Raji (cell line): ENCODE data around the gene DOC2B.

Experiments
- POLR2A ChIP-seq: IDR thresholded peaks from 2 replicates; pipeline ENCODE4 v1.6.1; 2011; ENCODE audit warnings: low read depth, low read length, control low read depth; ENCODE audit not compliant: insufficient read depth

Gene DOC2B

DNA sequence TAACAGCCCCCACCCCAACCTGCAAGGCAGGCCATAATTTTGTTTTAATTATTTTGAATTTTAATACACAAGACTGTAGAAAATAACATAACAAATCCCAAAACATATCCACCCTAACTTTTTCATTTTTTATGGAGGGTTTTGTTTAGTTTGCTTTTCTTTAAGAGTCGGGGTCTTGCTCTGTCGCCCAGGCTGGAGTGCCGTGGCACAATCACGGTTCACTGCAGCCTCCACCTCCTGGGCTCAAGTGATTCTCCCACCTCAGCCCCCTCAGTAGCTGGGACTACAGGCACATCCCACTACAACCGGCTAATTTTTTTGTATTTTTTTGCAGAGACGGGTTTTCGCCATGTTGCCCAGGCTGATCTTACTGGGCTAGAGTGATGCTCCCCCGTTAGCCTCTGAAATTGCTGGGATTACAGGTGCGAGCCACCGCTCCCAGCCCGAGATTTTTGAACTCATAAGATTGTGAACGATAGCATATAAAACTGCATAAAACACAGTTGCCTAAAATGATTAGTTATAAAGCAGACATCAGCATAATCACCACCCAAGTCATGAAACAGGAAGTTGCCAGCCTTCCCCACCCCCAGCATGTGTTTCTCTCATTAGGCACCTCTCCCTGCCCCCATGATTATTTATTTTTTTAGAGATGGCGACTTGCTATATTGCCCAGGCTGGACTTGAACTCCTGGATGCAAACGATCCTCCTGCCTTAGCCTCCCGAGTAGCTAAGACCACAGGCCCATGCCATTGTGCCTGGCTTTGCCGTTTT is 13.6 kb upstream of the DOC2B start:
- no peak for TF ChIP-seq POLR2A

DNA sequence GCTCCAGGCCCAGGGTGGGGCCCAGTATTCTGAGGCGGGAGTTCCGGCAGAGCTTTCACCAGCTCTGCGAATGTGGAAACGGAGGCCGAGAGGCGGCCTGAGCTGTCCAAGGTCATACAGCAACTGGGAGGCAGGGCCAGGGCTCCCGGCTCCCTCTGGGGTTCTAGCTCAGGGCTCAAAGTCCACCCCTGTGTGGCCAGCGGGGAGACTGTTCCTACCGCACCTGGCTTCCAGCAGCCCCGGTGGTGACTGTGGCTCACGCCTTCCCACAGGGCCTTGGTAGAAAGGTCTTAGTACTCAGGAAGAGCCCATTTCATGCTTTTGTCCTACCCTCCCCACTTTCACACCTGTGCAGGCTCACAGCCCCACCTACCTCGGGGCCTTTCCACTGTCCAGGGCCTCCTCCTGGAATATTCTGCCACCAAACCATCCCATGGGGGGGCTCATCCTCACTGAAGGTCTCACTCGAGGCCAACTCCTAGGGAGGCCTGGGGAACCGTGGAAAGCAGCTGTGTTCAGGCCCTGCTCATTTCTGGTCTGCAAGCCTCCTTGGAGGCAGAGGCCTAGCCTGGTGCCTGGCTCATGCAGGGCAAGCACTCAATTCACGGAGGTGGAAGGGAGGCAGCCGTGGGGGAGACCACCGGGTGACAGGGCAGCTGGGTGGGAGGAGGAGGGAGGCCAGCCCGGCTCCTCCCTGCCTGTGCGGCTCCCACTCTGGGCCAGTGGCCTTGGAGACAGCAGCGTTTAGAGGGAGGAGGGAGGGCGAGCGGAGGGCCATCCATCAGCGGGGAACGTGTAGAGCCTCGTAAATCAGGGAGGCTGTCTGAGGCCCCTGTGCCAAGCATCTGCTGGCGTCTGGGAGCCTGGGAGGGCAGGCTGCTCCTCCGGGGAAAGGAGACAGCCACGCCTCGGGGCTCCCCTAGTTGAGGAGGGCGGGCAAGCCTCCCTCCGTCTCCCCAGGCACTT is 12.7 kb upstream of the DOC2B start:
- TF ChIP-seq POLR2A = no peak

DNA sequence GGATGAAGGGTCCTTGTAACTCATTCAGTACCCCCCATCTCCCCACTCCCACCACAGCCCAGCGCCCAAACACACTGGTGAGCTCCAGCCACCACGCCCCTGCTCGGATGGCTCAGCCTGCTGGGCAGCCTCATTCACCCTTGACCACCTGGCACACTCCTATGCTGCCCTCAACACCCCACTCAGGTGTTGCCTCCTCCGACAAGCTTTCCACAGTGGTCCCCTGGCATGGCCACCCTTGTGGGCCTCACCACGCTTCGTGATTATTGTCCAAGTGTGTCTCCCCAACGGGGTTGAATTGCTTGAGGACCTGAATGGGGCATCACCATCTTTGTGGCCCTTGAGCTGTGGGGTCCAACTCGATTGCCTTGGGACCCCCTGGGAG is 12.0 kb upstream of the DOC2B start:
- no peak for TF ChIP-seq POLR2A

DNA sequence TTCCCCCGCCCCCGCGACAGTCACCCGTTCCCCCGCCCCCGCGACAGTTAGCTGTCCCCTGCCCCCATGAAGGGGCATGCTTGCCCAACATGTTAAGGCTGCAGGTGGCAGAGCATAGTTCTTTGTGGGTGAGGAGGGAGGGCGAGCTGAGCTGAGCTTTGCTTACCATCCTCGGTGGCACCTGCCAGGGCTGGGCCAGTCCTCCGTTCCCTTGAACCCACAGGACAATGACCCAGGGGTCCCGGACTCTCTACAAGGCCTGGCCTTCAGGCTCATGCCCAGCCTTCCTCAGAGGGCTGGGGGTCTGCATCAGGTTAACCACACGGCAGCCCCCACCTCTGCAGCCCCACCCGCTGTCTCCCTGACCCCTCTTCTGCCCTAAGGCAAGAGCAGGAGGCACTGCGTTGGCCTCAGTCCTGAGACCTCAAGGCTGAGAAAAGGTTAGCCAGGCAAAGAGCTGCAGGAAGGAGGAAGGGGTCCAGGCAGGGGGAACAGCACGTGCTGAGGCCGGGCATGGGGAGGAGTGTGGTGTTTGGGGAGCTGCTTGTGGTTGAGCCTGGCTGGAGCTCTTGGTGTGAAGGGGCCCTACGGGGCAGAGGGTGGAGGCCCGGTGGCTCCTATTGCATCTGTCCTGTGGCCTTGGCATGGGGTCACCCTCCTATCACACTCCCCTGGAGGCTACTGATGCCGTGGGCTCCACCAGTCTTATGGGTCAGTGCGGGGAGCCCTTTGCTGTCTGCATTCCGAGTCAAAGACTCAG is 11.4 kb upstream of the DOC2B start:
- no peak for TF ChIP-seq POLR2A

DNA sequence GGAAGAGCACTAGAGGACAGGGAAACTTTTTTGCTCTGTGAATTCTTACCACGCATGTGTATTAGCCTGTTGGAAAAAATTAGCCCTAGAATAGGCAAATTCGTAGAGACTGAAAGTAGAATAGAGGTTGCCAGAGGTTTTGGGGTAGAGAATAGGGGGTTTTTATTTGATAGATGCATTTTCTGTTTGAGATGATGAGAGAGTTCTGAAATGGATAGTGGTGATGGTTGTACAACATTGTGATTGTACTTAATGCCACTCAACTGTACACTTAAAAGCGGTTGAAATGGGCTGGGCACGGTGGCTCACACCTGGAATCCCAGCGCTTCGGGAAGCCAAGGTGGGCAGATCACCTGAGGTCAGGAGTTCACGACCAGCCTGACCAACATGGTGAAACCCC is 8.0 kb upstream of the DOC2B start:
- TF ChIP-seq POLR2A = no peak

DNA sequence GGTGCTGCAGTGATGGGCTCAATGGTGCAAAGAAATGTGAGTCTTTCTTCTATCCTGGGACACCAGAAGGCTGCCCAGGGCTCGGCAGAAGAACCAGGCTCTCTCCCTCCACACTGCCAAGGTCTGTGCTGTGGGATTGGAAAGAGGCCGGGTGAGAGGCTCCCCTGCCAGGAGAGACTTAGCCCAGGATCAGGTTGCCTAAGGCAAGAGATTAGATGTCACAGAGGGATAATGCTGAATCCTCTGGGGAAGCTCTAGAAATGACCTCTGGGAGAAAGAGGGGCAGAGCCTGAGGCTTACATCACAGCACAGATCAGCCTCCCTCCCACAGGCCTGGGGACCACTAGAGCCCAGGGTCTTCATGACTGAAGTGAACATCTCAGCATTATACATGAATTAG is 5.7 kb upstream of the DOC2B start:
- TF ChIP-seq POLR2A = no peak

DNA sequence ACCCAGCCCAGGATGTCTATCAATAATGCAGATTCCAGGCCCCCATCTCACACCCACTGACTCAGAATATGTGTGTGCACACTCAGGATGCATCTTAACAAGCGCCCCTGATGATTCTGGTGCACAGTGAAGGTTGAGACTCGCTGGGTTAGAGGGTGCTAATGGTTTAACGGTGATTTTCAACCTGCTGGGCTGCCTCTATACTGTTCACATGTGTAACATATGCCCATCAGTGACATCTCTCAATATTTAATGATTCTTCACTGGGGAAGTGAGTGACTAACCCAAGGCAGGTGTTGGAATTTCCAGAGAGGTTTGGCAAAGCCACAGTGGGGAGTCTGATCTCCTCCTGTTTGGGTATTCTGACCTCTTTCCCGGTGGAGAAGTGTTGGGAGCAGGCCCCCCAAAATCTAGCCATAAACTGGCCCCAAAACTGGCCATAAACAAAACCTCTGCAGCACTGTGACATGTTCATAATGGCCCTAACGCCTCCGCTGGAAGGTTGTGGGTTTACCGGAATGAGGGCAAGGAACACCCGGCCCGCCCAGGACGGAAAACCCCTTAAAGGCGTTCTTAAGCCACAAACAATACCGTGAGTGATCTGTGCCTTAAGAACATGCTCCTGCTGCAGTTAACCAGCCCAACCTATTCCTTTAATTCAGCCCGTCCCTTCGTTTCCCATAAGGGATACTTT is 4.1 kb upstream of the DOC2B start:
- TF ChIP-seq POLR2A = no peak

DNA sequence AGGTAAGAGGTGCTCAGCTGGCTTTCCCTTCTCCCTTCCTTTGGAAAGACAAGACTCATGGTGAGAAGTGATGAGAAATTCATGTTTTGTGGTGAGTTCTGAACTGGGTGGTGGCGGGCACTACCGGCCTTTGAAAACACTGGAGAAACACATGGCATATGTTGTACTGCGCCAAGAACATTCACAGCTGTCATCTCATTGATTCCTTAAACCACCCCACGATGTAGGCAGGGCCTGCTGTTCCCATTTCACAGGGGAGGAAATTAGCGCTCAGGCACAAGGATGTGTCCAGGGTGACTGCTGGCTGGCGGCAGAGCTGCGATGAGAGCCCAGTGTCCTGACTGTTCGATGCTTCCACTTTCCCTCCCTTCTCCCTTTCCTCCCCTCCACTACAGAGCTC is 1.6 kb upstream of the DOC2B start:
- TF ChIP-seq POLR2A = no peak

DNA sequence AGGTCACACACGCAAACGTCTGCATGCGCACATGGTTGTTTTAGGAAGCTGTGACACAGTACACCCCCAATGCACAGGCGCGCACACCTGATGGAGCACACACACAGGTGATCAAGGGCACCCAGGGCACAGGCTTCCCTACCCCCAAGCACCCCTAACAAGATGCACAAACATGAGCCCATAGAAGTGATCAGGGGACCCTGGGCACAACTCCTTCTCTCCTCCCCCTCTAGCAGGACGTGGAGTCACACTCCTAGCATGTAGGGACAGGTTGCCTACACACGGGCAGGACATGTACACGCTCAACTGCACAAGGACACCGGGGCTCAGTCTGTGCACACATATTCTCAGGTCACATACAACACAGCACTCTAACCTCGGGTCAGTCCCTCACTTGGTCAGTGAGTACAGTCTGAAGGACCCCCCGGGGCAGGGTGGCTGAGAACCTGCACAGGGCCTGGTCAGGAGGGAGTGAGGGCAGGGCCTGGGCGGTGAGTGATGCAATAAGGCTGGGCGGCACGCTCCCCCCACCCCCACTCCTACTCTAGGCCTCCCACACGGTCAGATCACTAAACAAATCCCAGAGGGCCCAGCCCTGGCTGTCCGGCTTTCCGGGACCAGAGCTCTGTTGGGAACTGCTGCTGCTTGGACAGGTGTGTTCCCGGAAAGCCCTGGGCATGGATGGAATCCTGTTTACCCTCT is 751 bp upstream of the DOC2B start:
- TF ChIP-seq POLR2A = no peak

DNA sequence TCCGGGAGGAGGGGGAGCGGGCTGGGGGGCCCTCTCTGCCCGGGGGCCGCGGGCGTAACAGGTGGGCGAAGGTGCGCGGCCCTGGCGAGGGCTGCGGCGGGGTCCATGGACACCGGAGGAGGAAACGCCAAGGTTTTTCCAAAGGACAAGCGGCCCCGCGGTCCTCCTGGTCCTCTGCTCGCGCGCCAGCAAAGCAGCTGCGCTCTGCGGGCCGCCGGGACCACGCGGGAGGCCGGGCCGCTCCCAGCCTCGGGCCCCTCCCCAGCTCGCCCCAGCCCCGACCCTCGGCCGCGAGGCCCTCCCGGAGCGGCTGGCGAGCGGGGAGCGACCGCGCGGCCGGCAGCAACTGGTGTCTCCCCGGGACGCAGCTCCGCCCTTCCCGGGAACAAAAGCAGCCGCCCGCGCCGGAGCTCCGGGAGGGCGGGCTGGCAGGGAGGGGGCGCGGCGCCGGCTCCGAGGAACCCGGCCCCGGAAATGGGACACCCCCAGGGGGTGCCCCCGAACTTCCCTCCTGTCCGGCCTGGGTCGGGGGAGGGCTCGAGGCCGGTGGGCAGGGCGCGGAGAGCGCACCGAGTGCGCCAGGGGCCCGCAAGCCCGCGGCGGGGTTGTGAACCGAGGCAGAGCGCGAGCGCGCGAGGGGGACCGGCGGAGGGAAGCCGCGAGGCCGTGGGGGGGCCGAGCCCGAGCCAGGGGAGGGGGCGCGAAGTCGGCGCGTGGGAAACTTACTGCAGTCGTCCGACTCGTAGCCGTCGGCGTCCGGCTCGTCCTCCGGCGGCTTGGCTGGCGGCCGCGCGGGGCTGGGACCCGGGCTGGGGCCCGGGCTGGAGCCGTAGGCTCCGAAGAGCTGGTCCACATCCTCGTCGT is 837 bp downstream of the DOC2B start:
- no peak for TF ChIP-seq POLR2A

DNA sequence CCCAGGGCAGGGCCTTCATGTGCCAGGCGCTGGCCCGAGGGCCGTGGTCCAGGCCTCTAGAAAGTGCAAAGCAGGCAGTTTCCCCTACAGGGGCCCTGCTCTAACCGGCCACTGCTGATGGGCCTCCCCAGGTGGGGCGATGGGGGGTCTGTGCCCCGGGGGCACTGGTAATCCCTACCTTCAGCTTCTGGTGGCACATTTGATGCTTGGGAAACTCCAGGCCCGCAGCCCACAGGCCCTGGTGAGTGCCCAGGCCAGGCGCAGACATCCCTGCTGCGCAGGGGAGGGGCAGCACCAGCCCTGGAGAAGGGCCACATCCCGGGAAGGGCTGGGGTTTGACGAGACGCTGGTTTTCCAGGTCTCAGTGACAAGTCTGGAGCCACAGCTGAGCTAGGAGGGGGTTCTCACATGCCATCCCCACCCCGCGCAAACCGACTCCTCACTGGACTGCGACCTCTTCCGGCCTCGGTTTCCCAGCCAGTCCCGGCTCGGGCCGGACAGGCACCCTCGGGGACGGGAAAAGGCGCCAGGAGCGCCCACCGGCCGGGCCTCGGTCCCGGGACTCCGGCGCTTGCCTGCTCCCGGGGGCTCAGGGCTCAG is 1.6 kb downstream of the DOC2B start:
- TF ChIP-seq POLR2A = no peak

DNA sequence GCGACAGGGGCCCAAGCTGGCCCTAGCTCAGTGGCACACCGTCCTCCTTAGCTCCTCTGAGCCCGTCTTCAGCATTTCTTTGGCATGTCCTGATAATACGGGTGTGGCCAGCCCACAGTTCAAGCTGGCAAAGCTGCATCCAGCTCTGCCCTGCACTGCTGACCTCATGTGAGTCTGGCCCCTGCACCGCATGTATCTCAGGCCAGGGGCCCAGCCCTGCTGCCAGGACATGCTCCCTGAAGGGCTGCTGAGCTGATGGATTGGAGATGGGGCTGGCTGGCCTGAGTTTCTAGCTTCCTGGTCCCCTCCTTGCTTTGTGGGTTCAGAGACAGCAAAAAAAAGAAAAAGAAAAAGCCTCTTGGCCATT is 2.4 kb downstream of the DOC2B start:
- TF ChIP-seq POLR2A = no peak

DNA sequence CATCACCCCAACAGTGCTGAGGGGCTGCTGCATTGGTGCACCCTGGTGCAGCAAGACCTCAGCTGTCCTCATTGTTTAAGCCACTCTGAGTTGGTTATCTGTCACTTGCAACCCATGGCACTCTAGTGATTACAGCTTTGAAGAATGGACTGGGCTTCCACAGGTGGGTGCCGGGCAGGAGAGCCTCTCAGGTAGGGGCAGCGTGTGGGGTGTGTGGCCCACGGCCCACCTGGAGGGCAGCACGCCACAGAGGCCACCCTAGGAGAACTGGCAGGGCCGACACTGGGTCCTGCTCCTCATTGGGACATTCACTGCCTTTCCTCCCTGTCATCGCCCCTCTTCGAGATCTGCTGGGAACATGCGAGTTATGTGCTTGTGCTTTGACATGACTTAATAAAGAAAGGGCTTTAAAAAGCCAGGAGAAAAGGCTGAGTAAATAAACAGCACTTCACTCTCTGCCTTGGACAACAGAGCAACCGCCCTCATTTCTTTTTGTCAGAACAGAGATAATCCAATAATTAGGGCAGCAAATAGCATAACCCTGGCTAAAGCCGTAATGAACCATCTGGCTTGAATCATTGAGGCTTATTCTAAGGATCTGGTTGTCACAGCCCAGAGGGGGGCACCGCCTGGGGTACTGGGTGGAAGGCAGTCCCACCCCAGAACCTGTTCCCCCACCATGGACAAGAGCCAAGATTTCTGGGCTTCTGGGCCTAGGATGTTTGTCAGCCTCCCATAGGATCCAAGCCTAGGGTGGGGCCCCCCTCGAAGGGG is 3.0 kb downstream of the DOC2B start:
- TF ChIP-seq POLR2A = no peak

DNA sequence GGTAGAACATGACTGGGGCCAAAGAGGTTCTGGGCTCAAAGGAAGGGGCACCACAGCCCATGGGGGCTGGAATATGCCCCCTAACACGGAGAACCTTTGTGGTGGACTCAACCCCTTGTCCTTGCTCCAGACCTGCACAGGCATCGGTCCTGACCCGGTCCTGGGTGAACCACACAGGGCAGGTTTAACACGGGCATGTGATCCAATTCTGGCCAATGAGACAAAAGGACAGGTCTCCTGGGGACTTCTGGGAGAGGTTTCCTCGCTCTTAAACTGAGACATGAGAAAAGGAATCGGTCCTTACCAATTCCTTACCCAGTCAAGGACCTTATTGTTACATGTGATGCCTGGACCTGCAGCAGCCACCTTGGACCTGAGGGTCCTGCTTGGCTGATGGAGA is 3.7 kb downstream of the DOC2B start:
- TF ChIP-seq POLR2A = no peak
